8988T (cell line): ENCODE data around the gene SRI.

ENCODE experiments used
- DNase-seq: peaks from one replicate; pipeline ENCODE4 v3.0.0; 2011

SRI gene

GRCh38 chr7:88224601-88225275, 4.9 kb upstream of the SRI start:
- no peak for DNase-seq

GRCh38 chr7:88223265-88223664, 3.4 kb upstream of the SRI start:
- no peak for DNase-seq

- DNase-seq: no peak
These were observed 817 bp downstream of the SRI start for GRCh38 chr7:88218836-88219605.

GRCh38 chr7:88218429-88218745, 1.5 kb downstream of the SRI start:
- DNase-seq: no peak

- no peak for DNase-seq
These were observed 2.0 kb downstream of the SRI start for GRCh38 chr7:88217675-88218428.

GRCh38 chr7:88216276-88216675, 3.6 kb downstream of the SRI start:
- DNase-seq: no peak

- no peak for DNase-seq
These were observed 4.5 kb downstream of the SRI start for GRCh38 chr7:88215295-88215694.

GRCh38 chr7:88214456-88214855, 5.4 kb downstream of the SRI start:
- no peak for DNase-seq

- no peak for DNase-seq
These were observed 6.9 kb downstream of the SRI start for GRCh38 chr7:88212918-88213317.

- no peak for DNase-seq
These were observed 11.3 kb downstream of the SRI start for GRCh38 chr7:88208521-88208920.

- no peak for DNase-seq
These were observed 13.6 kb downstream of the SRI start for GRCh38 chr7:88206254-88206653.

- no peak for DNase-seq
These were observed 14.7 kb downstream of the SRI start for GRCh38 chr7:88205179-88205578.

GRCh38 chr7:88204525-88205110, 15.2 kb downstream of the SRI start:
- no peak for DNase-seq

- DNase-seq: no peak
These were observed 16.4 kb downstream of the SRI start for GRCh38 chr7:88203401-88203800.

GRCh38 chr7:88202799-88203198, 17.0 kb downstream of the SRI start:
- DNase-seq: no peak

GRCh38 chr7:88202278-88202677, 17.6 kb downstream of the SRI start:
- DNase-seq: no peak

- no peak for DNase-seq
These were observed 18.5 kb downstream of the SRI start for GRCh38 chr7:88201305-88201704.

GRCh38 chr7:88200789-88201188, 19.0 kb downstream of the SRI start:
- DNase-seq: no peak

GRCh38 chr7:88200261-88200660, 19.6 kb downstream of the SRI start:
- no peak for DNase-seq

GRCh38 chr7:88191911-88192310, 27.9 kb downstream of the SRI start:
- no peak for DNase-seq

GRCh38 chr7:88185650-88186049, 34.2 kb downstream of the SRI start:
- no peak for DNase-seq

GRCh38 chr7:88184848-88185304, 35.0 kb downstream of the SRI start:
- no peak for DNase-seq

GRCh38 chr7:88183051-88183450, 36.8 kb downstream of the SRI start:
- no peak for DNase-seq

- no peak for DNase-seq
These were observed 43.6 kb downstream of the SRI start for GRCh38 chr7:88176190-88176589.
